ENCODE data around the gene MRPL49.
A peak's percentile ranks its signal among the peaks of the same experiment; 100 is the strongest.
"Not testable (repeated sequence)": the region's sequence is repeated elsewhere in the genome, so short reads cannot be mapped to it uniquely, and the experiment has no call there.

Gene MRPL49

GRCh38 chr11:65134952-65135632 lies 13.0 kb downstream of the MRPL49 start:
- peak; percentile 92 for DNase-seq

GRCh38 chr11:65135633-65136145 lies 13.6 kb downstream of the MRPL49 start:
- no peak for DNase-seq

DNA sequence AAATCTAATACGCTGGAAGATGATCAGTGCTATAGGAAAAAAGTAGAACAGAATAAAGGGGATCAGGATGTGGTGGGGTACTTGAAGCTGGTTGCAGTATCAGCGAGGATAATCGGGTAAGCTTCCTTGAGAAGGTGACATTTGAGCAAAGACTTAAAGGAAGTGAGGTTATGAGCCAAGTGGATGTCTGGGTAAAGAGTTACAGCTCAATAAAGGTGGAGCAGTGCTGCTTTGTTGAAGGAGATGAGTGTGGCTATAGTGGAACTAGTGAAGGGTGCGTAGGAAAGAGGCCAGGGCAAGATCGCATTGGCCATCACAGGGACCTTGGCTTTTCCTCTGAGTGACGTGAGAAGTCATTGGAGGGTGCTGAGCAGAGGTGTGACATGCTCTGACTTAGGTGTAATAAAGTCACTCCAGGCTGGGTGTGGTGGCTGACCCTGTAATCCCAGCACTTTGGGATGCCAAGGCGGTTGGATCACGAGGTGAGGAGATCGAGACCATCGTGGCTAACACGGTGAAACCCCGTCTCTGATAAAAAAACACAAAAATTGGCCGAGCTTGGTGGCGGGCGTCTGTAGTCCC lies 14.5 kb downstream of the MRPL49 start:
- DNase-seq: no peak

GRCh38 chr11:65141896-65142494 lies 19.9 kb downstream of the MRPL49 start:
- DNase-seq: no peak

DNA sequence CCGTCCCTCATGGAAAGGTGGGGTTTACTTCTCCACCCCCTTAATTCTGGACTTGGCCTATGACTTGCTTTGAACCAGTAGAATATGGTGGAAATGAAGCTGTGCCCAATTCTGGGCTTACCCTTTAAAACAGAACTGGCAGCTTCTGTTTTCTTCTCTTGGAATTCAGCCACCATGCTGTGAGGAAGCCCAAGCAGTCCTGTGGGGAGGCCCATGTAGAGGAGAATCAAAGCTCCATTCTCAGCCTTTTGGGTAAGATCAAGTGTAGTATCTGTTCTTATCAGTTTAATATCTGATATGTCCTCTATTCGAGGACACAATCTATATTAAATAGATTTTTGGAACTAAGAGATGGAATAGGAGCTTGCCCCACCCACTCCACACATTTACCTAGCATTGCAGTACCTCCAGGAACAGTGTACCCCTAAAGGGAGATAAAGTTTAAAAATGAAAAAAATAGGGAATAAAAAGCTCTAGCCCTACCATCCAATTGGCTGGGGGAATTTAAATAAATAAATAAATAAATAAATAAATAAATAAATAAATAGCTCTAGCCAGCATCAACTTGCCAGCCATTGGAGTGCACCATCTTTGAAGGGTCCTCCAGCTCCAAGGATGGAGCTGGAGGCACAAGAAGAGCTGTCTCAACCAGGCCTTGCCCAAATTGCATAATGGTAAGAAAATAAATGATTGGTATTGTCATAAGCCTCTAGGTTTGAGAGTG lies 25.4 kb downstream of the MRPL49 start:
- DNase-seq: no peak

DNA sequence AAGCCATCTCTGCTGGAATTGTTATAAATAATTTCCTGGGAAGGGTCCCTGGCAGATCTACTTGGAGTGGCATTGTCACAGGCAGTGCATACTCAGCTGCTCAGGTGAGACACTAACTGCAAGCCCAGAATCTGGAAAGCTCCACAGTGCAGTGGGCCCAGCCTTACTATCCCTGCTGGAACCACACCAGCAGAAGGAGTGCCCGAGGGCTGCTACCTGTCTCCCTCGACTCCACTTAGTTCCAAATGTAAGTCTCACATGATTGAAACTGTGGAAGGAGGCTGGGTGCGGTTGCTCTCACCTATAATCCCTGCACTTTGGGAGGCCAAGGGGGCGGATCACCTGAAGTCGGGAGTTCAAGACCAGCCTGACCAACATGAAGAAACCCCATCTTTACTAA lies 26.5 kb downstream of the MRPL49 start:
- DNase-seq: no peak

GRCh38 chr11:65150131-65150508 lies 28.0 kb downstream of the MRPL49 start:
- not testable (repeated sequence) for DNase-seq

GRCh38 chr11:65150509-65151299 lies 28.6 kb downstream of the MRPL49 start:
- DNase-seq: no peak

DNA sequence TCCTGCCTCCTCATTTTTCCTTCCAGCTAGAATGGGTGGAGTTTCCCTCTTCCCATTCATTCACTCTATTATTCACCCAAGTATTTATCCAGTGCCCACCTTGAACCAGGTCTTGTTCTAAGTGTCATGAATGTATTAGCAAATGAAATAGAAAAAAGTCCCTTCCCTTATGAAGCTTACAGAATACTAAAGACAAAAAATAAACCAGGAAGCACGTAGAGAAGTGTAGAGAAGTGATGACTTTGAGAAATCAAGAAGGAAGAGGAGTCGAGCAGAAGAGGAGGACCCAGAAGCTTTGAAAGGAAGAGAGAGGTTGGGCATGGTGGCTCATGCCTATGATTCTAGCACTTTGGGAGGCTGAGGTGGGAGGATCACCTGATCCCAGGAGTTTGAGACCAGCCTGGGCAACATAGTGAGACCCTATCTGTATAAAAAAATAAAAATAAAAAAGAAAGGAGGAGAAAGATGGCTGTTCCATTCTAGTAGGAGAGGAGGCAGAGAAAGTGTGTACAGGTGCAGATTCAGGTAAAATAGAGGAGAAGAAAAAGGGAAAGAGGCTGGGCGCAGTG lies 29.3 kb downstream of the MRPL49 start:
- no peak for DNase-seq

DNA sequence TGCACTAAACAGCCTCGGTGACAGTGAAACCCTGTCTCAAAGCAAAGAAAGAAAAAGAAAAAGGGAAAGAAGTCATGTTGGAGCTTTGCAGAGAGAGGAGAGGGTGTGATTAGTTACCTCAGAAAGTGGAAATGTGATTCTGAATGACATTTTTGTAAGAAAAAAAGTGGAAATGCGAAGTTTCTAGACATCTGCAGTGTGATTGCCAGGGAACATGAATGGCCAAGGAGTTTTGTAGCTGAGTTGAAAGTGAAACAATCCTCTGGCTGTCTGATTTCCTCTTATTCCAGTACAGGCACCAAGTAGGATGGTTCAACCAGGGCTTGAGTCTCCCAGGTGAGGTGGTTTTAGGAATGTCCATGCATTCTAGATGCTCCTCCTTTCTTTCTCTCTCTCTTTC lies 30.0 kb downstream of the MRPL49 start:
- DNase-seq: no peak

DNA sequence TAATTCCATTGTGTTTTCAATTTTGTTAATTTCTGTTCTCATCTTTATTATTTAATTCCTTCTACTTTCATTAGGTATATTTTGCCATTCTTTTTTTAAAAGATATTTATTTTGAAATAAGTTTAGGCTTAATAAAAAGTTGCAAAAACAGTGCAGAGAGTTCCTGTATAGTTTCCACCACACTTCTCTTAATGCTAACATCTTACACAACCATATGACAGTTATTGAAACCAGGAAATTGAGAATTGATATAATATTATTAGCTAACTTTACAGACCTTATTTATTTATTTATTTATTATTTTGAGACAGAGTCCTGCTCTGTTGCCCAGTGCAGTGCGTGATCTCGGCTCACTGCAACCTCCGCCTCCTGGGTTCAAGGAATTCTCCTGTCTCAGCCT lies 34.1 kb downstream of the MRPL49 start:
- no peak for DNase-seq

DNA sequence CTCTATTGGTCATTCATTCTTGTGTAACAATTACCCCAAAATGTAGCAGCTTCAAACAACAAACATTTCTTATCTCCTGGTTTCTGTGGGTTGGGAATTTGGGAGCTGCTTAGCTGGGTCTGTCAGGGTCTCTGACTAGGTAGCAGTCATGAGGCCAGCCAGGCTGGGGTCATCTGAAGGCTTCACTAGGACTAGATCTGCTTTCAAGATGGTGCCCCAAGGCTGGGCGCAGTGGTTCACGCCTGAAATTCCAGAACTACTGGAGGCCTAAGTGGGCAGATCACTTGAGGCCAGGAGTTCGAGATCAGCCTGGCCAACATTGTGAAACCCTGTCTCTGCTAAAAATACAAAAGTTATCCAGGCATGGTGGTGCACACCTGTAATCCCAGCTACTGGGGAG lies 34.8 kb downstream of the MRPL49 start:
- no peak for DNase-seq

- no peak for DNase-seq
These were observed 35.2 kb downstream of the MRPL49 start for GRCh38 chr11:65157336-65157735.

- no peak for DNase-seq
These were observed 36.9 kb downstream of the MRPL49 start for GRCh38 chr11:65159012-65159411.

DNA sequence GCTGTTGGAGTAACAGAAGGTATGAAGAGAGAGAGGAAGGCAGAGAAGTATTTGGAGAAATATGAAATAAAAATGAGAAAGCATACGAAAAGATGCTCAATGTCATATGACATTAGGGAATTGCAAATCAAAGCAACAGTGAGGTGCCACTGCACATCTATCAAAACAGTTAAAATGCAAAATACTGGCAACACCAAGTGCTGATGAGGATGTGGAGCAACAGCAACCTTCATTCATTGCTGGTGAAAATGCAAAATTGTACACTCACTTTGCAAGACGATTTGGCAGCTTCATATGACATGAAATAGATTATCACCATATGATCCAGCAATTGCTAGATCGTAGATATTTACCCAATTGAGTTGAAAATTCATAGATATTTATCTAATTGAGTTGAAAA lies 38.5 kb downstream of the MRPL49 start:
- DNase-seq: no peak

- no peak for DNase-seq
These were observed 41.6 kb downstream of the MRPL49 start for GRCh38 chr11:65163684-65164083.

- no peak for DNase-seq
These were observed 43.5 kb downstream of the MRPL49 start for GRCh38 chr11:65165410-65166317.

- no peak for DNase-seq
These were observed 44.8 kb downstream of the MRPL49 start for GRCh38 chr11:65166893-65167292.

DNA sequence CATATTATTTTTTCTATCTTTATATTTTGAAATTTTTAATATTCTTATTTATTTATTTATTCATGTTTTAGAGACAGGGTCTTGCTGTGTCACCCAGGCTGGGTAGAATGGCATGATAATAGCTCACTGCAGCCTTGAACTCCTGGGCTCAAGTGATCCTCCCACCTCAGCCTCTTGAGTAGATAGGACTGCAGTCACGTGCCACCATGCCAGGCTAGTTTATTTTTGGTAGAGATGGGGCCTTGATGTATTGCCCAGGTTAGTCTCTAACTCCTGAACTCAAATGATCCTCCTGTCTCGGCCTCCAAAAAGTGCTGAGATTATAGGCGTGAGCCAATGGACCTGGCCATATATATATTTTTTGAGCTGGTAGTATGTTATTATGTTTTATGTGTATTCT lies 45.5 kb downstream of the MRPL49 start:
- no peak for DNase-seq

- no peak for DNase-seq
These were observed 47.1 kb downstream of the MRPL49 start for GRCh38 chr11:65169164-65169641.

- no peak for DNase-seq
These were observed 48.0 kb downstream of the MRPL49 start, which contains the start of gene SPDYC for GRCh38 chr11:65170058-65170534. SPDYC (plus strand) TSS chr11:65170233; CDS start chr11:65171358, 1,125 bp downstream.
